ENCODE measurements around the gene LPO. TPM values are rescaled to one million over a fixed set of nuclear protein-coding genes. Genes with fewer than 3 reads are reported as not detected.

The LPO gene
- total and polyA plus RNA-seq, 9 of the 15 experiments (the other 6 are each of a cell fraction or from before 2014, with no cell fraction given), result 0.07 to 0.11 TPM; not detected in 7

- H4K20me1 ChIP-seq (replicated peaks; ENCODE audit: control insufficient read depth, insufficient read depth, low read length), result no peaks in the 10 kb centered on the region
- ChIA-PET CTCF (ENCODE audit: low intra/inter-chr PET ratio) (no interaction called here), POLR2A (interaction anchor here (0.7 to 0.9 kb wide), 4 partner anchors 12 to 1618 kb away, joined by 3 to 4 read pairs (median 4); partner anchors contain the start of gene MKS1)
- WGBS (ENCODE audit: insufficient coverage, low coverage, missing lambda C conversion rate), result 9% methylated on average over 12 of the region's 12 CpGs
- H3K4me1 ChIP-seq (replicated peaks in 1 of 2; ENCODE audit: control insufficient read depth in 2 of 2, insufficient read depth in 2 of 2, low read length in 2 of 2), result peaks cover 0 to 14% of the 10 kb centered on the region in 2 experiments; a peak in 3 of 5 replicates
- peak; percentile 91 for ATAC-seq
- in situ Hi-C loops (cut with MboI) (no loop called here), intact Hi-C loops (cut with micrococcal nuclease) (no loop called here)
- peak overlapping the region; percentile 41 for H2AFZ ChIP-seq (ENCODE audit: low read depth, low read length)
- DNase-seq (ENCODE audit: extremely low read depth in 1 of 4, low spot score in 3 of 4), result peak; percentile 51 to 76 (median 57)
- 0 out of 2 replicates have a peak overlapping the region, but pooled peaks have one; percentile 3 for H3K4me2 ChIP-seq (ENCODE audit: insufficient read depth, low read length)
- no peaks in the 10 kb centered on the region for H3K9me3 ChIP-seq (replicated peaks; ENCODE audit: control insufficient read depth, insufficient read depth, low read depth, low read length)
- peaks cover 0 to 9% of the 10 kb centered on the region in 2 experiments; a peak in 1 of 5 replicates for H3K27me3 ChIP-seq (ENCODE audit: control insufficient read depth in 2 of 2, insufficient read depth in 2 of 2, low read length in 2 of 2)
- FAIRE-seq, result peak; percentile 85
- H3K9me1 ChIP-seq (ENCODE audit: control insufficient read depth, insufficient read depth, low read length), result no peaks in the 10 kb centered on the region
- H3K4me3 ChIP-seq, result no peak overlapping the region
- no peak overlapping the region for H3K9ac ChIP-seq (ENCODE audit: insufficient read depth in 1 of 2, low read depth in 2 of 2, low read length in 2 of 2)
- no peaks in the 10 kb centered on the region for H3K79me2 ChIP-seq (ENCODE audit: control insufficient read depth, insufficient read depth, low read length)
- BruUV-seq (replicated peaks), result no TSS peak
- H3K27ac ChIP-seq (ENCODE audit: extremely low read depth, low read depth, low read length), result no peak overlapping the region
- no peaks in the 10 kb centered on the region for H3K36me3 ChIP-seq (ENCODE audit: control insufficient read depth, insufficient read depth, low read length)
- TF ChIP-seq HDAC2 (IDR thresholded peaks at IDR 0.05) (0 out of 2 replicates have a peak, but pooled peaks have one; percentile 18), SMARCE1 (IDR thresholded peaks at IDR 0.05) (peak; percentile 33; the same call in 1 of the 2 replicates), ZEB2 (IDR thresholded peaks at IDR 0.05) (peak; percentile 28; the same call in 1 of the 2 replicates), RAD21 (CRISPR knock-in tag; conservative IDR thresholded peaks at IDR 0.05 in 1 of 2, IDR thresholded peaks at IDR 0.05 in 1 of 2) (peak in 1 of 2 experiments; percentile 24; a peak in 1 of 4 replicates), KLF6 (CRISPR knock-in tag; IDR thresholded peaks at IDR 0.05; ENCODE audit: borderline replicate concordance) (no peak), CBFA2T2 (conservative IDR thresholded peaks at IDR 0.05) (0 out of 2 replicates have a peak, but pooled peaks have one; percentile 11), CBFA2T3 (IDR thresholded peaks at IDR 0.05) (peak; percentile 46), NR2C2 (CRISPR knock-in tag; IDR thresholded peaks at IDR 0.05) (no peak), NR2C2 (tag; IDR thresholded peaks at IDR 0.05) (peak; percentile 49; the same call in 1 of the 2 replicates), SOX6 (IDR thresholded peaks at IDR 0.05) (peak; percentile 28; the same call in 1 of the 2 replicates)
- TF ChIP-seq, protein P1, sequence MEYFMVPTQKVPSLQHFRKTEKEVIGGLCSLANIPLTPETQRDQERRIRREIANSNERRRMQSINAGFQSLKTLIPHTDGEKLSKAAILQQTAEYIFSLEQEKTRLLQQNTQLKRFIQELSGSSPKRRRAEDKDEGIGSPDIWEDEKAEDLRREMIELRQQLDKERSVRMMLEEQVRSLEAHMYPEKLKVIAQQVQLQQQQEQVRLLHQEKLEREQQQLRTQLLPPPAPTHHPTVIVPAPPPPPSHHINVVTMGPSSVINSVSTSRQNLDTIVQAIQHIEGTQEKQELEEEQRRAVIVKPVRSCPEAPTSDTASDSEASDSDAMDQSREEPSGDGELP (CRISPR knock-in tag; IDR thresholded peaks at IDR 0.05; ENCODE audit: borderline replicate concordance), result peak; percentile 30; the same call in 1 of the 2 replicates
These were observed 5.7 kb upstream of the LPO start for GRCh38 chr17:58232707-58233156.

All from K562 (cell line).